ENCODE results near the gene PACSIN1.

Gene PACSIN1

DNA sequence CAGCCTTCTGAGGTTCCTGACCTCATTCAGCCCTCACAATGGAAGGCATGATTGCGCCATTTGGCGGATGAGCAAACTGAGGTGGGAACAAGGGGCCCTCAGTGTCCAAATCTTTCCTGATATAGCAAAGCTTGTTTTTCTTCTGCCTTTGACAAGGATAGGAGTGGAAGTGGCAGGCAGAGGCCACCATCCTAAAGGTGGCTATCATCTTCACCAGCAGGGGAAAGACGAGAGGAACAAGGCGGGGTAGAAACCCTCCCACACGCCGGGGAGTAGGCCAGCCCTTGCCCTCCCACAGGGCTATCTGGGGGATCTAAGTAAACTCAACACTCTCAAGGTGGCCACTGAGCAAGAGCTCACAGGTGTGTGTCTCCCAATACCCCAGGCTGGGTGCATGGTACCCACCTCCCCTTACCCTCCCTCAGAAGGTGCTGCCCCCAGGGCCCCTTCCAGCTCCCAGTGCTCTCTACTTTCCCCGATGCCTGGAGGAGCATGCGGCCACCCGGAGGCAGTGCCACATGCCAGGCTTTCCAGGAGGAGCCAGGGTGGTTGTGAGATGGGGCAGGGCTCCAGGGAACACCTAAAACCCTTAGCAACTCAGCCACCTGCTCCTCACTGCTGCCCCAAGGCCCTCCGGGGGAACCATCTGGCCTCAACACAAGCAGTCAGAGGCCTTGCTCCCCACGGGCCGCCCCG, 79.0 kb downstream of the PACSIN1 start:
- DNase-seq (ENCODE audit: low spot score) = no peak

DNA sequence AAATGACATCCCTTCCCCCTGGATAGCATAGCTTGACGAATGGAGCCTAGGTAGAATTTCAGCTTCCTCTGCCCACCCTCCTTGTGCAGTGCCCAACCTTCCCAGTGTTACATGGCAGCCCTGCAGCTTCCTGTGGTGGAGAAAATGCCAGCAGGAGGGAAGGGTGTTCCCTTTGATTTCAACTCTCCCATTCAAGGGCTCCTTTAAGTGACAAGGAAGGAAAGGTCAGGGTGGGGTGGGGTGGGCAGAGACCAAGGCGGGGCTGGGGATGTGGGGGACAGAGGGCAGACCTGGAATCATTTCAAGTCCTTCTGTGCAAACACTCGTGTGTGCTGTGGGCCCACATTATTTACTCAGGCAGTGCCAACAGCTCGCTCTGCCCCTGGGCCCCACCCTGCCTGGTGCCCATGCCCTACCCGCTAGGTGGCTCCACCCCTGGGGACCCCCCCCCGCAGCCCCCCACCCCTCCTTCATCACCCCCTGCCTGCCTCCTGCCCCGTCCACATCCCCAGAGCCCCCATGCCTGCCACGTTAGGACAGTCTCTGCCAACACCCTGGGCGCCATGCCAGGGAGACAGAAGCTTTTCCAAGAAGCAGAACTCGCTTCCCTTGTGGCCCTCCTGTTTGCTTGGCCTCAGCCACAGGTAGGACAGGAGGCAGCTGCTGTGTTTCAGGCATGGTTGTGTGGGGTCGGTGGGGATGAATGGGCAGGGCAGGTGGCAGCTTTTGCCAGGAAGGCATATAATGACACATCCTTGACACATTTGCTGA, 80.9 kb downstream of the PACSIN1 start:
- no peak for DNase-seq (ENCODE audit: low spot score)

DNA sequence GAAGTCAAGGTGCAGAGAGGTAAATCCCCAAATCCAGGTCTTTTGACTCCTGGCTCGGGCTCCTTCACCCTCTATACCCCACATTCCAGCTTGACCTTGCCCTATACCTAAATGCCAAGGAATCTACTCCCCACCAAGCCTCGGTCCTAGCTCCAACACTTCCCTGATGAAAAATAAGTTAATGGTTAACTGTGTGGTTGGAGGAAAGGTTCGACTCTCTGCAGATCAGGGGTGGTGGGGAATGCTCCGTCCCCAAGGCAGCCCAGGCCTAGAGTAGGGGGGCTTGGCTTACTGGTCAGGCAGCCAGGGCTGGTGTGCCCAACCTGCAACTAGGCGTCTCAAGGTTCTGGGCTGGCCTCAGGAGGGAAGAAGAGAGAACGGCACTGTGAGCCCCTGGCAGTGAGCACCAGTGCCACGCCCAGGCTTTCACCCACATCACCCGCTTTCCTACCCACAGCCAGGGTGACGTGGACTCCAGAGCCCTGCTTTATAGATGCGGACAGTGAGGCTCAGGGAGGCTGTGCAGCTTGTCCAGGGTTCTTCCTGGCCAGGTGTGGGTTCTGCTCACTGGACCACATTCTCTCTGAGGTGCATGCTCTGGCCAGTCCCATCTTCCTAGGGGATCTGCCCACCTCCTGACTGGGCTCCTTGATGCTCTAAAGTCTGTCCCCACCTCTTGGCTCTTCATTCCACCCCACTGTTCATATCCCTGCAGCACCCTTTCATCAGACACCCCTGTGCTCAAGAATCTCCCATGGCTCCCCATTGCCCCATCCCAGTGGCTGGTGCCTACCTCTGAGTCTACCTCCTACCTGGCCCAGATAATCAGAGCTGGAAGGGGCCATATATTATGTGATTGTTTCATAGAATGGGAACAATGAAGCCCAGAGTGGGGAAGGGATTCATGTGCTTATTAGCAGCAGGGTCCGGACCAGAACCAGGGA, 82.1 kb downstream of the PACSIN1 start:
- no peak for DNase-seq (ENCODE audit: low spot score)

DNA sequence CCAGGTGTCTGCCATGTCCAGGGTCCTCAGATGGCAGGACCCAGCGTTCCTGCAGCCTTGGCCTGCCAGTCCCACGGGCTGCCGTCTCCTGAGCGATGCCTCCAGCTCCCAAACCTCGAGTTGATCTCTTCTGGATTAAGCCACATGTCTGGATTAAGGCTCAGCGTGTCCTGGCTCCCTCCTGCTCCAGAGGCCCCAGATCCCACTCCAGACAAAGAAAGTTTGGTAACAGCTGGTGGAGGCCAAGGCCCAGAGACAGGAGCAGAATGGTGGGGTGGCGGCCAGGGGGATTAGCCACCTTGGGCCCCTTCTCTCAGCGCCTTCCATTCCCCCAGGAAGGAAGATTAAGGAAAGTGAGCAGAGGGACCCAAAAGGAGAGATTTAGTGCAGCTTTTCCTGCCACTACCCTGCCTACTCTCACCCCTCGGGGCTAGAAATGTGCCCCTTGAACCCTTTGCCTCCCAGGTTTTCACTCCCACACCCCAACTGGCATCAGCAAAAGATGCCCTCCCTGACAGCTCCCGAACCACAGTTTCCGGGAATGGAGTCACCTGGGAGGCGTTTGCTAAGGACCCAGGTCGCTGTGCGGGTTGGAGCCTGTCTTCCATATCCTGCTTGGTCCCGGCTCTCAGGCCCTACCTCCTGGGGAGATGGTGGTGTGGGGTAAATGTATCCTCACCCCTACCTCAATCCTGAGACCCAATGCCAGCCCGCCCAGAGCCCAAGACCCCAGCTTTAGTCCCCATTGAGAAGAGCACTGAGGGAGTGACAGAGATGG, 83.3 kb downstream of the PACSIN1 start:
- DNase-seq (ENCODE audit: low spot score) = no peak

DNA sequence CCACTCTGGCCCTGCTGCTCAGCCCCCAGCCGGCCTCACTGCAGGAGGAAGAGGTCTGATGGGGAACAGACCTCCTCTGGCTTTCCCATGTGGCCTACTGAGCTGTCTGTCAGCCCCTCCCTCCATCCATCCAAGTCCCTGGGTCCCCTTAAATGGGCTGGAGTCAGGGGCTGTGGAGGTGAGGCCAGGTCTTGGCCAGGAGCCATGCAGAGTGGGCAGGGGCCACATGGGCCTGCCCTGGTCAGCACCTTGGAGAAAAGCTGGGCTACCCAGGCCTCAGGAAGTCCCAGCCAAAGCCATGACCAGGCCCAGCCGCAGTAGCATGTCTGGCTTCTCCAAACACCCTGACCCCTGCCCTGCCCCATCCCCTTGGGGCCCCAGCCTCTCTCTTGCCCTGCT, 83.9 kb downstream of the PACSIN1 start:
- DNase-seq (ENCODE audit: low spot score) = no peak

DNA sequence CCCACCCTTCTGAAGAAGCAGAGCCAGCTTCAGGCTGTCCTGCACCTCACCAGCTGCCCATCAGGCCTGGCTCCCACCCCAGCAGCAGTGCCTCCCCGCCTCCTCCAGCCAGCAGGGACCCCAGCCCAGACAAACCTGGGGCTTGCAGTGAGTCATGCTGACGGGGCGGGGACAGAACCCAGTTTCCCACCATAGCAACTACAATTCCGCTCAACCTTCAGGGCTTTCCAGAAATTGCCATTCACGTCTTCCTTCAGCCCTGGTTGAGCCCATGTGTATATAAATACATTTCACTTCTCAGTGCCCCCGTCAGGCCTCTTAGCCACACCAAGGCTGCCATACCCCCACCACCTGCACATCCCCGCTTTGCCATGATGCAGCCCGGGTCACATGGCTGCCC, 85.8 kb downstream of the PACSIN1 start:
- no peak for DNase-seq (ENCODE audit: low spot score)

DNA sequence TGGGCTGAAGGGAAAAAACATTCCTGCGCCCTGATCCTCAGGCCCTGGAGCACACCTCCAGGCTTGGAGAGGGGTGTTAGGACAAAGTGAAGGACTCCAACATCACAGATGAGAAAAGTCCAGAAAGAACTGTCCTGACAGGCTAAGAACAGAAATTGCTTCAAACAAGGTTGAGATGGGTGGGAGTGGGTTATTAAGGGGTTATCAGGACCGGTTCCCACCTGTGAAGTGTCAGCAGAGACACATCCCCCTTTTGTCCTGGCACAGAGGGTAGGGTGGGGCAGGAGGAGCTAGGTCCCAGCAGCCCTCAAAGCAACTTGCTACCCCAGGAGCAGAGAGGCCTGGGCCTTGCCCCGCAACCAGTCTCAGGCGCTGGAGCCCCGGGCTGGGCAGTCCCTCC, 86.7 kb downstream of the PACSIN1 start:
- DNase-seq (ENCODE audit: low spot score) = no peak

DNA sequence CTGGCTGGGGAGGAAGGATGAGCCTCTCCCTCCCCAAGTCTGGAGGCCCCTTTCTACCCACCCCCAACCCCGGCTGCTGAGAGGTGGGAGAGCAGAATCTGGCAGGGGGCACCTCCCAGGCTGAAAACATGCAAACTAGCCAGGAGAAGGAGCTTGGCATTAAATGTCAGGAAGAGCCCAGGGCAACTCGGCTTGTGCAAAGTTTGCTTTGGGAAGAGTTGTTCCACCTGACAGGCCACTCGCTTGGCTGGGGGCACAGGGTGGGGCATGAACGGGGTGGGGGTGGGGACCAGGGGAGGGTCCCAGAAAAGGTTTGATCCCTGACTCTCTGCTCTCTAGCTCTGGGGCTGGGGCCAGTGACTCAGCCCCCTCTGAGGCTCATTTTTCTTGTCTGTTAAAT, 87.3 kb downstream of the PACSIN1 start:
- no peak for DNase-seq (ENCODE audit: low spot score)

DNA sequence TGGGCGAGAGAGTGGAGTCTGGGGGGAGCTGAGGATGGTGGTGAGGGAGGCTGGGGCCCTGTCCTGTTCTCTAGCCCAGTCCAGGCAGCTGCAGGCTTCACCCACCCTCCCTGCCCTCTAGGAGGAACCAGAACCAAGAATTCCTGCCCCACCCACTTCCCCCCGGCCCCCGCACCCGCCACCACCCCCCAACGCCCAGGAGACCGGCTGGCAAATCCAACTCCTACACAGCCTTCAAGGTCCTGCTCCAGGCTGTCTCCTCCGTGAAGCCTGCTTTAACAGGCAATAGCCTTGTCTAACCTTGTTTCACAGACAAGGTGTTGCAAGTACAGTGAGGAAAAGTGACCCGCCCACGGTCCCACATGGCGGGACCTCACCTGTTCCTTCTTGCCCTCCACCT, 87.9 kb downstream of the PACSIN1 start:
- no peak for DNase-seq (ENCODE audit: low spot score)

DNA sequence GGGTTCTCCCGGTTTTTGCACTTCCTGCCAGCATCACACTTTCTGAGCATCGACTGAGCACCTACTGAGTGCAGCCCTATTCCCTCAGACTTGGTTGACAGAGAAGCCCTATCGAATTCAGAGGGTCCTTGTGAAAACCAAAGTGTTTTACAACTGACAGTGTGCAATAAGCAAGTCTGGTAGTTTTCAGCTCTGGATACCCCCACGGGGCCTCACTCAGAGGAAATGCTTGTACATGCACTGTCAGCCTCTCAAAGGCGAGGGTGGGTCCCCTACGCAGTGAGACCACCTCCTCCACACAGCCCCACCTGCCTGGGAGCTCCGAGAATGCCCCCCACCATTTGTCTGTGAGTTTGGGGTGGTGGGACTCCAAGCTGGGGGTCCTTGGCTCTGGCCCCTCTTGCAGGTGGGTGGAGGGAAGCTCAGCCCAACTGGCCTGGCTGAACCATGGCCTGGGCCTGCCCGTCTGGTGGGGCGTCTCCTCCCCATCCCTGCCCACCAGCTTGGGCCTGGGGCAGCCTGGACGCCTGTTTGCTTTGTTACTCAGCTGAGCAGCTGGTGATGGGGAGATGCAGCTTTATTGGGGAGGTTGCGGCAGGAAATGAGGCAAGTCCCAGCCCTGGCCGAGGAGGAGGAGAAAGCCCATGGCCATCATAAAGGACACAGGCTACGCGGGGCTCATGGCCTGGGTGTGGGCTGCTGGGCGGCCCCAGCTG, 88.6 kb downstream of the PACSIN1 start:
- DNase-seq (ENCODE audit: low spot score) = no peak

DNA sequence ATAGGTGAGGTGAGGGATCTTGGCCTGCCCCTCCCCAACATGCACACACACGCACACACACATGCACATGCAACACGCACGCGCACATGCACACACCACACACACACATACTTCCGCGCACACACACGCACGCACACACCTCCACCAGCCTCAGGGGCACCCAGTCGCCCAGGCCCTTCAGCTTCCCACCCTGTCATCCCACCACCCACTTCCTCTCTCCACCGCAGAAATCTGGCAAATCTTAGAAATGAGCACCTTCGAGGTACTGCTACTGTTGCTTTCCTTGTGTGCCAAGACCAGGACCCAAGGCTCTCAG, 89.1 kb downstream of the PACSIN1 start:
- no peak for DNase-seq (ENCODE audit: low spot score)

DNA sequence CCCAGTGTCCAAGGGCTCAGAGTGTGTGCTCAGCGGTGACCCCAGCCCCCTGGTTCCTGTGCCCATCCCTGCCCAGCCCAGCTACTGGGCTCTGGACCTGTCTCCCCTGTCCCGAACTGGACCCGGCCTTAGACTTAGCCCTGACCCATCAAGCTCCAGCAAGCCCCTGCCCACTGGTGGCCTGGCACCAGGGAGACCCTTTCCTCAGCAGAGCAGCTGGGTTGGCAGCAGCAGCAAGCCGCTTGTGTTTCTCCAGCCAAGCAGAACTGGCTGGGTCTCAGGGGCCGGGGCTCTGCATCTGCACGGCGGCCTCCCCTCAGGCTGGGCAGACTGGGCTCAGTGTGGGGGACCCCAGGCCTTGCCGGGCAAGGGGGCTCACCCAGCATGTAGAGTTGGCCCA, 89.5 kb downstream of the PACSIN1 start:
- DNase-seq (ENCODE audit: low spot score) = no peak

DNA sequence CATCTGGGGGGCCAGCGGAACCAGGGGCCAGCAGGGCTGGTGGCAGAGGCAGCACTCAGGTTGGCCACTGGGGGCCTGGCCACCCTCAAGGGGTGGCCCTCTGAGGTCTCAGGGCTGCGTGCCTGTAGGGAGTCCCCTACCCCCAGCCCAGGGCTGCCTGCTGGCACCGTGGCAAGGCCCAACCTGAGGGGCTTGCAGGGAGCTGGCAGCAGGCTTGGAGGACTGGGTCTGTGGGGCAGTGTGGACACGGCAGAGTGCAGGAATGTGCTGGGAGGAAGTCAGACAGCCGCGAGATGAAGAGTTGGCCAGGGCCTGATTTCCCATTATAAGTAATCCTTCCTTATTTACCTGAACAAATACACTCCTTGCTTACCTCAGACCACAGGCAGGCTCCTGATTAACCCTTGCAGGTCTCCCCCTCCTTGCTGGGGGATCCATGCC, 90.2 kb downstream of the PACSIN1 start, which contains the start of gene SPDEF:
SPDEF (minus strand) TSS at position 299 of the 441 bp plus-strand sequence. CDS start 11,874 bp downstream, outside the sequence.
- no peak for DNase-seq (ENCODE audit: low spot score)

DNA sequence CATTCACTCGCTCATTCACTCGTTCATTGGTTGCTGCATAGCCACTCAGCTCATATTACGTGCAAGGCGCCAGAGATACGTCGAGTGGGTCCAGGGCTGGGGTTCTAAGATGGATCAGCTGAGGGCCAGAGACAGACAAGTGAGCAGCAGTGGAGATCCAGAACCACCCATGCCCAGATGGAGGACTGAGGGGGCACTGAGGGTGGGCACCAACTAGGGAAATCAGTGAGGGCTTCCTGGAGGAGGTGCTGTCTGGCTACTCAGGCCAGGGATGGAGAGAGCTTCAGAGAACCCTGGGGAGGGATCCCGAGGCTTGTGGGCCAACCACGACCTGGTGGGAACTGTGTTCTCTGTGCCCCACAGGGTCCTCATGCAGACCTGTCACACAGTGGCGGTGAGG, 90.6 kb downstream of the PACSIN1 start:
- DNase-seq (ENCODE audit: low spot score) = no peak

DNA sequence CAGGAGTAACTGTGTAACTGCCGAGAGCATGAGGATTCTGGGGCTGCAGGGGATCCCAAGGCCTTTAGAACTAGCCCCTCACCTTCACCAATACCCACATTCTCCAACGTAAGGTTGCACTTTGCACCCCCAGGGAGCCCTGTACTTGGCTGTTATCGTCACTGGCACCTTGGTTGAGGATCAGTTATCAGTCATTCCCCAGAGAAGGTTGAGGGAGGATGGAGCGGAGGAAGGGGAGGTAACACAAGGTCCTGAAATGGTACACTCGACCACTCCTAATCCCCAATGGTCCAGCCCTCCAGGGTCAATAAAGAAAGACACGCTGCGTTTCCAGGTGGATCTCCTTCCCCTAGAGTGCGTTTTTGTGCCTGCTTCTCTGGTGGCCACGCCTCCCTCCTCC, 91.4 kb downstream of the PACSIN1 start:
- no peak for DNase-seq (ENCODE audit: low spot score)

DNA sequence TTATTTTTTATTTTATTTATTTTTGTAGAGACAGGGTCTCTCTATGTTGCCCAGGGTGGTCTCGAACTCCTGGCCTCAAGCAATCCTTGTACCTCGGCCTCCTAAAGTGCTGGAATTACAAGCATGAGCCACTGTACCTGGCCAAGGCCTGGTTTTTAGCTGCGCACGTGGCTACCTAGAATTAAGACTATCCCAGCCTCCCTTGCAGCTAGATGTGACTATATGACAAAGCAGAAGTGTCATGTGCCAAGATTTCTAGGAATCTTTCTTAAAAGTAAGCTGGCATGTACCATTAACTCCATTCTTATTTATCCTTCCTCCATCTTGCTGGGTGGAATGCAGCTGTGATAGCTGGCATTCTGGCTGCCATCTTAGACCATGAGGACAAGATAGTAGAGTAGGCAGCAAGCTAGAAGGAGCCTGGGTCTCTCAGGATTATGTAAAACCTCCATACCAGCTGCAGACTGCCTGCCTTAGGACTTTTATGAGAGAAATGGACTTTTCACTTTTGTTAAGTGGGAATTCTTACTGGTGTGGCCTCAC, 92.4 kb downstream of the PACSIN1 start:
- DNase-seq (ENCODE audit: low spot score) = no peak

DNA sequence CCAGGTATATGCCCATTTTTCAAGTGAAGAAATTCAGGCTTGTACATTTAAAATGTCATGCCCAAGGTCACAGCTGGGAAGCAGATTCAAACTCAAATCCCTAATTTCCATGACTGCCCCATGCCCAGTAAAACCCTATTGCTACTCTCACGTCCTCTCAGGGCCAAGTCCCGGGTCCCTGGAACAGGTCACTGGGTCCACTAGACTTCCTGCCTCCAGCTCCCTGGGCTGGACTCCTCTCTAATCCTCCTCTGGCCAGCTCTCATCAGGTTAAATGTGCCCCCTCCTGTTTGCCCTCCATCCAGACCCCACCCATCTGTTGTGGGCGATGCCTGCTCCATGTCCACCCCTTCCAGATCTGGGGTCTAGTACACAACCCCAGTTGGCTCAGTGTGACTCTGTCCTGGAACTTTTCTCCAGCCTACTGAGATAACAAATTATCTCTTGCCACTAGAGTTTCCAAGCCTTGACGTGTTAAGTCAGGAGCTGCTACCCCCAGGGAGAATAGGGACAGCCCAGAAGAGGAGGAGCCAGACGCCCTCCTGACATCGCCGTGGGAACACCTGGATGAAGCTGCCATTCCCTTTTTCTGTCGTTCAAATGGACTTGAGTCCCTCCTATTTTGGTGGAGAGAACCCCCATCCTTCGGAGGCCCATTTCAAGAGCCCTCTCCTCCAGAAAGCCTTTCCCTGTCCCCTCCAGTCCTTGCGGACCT, 93.9 kb downstream of the PACSIN1 start:
- DNase-seq (ENCODE audit: low spot score) = no peak

DNA sequence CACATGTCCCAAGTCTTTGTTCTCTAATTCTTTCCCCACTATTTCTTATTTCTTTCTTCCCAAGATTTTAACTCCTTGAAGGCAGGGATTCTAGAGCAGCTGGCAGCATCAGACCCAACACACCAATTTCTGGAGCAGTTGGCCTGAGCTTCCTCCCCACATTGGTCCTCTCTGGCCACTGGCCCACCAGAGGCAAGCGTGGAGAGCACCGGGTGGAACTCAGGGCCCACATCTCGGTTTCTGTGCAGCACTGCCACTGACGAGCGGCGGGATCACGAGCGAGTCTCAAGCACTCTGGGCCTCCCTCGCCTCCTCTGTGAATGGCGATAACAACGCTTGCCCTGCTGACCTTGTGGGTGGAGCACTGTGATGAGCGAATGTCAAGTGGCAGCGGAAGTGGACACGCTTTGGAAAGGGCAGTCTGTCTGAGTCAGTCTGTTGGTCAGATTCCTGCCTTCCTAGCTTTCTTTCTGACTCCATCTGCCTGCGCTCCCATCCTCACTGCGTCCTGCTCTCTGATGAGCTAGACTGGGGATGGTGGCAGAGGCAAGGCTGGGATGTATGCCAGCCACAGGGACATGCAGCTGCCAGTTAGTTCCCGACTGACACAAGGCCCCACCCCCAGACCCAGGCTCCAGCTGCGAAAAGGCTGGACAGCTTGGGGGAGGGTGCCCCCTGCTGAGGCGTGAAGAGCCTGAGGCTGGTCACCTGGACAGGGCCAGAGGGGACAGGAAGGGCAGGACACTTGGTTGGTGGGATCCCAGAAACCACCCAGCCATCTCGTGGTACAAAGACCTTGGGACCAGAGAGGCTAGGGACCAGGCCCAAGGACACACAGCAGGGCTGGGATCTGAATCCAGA, 94.7 kb downstream of the PACSIN1 start:
- no peak for DNase-seq (ENCODE audit: low spot score)

DNA sequence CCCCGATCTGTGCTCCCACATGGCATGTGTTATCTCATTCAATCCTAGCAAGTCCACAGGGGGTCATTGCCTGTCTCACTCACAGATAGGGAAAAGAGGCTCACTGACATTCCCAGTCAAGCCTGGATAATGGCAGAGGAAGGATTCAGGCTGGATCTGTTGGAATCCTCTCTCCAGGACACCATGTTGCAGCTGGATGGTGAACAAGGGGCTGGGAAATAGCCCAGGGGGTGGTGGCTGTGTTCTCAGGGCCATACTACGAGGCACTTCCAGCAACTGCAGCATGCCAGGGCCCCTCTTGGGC, 95.3 kb downstream of the PACSIN1 start:
- DNase-seq (ENCODE audit: low spot score) = no peak

Measured in CD4-positive, alpha-beta T cell treated with Interleukin-2 at 100 ng/mL for 4 hours (primary cell).